ENCODE results near the gene MEIS3.

GRCh38 chr19:47380559-47380958 is 38.8 kb downstream of the MEIS3 start:
- TF ChIP-seq CTCF (IDR thresholded peaks at IDR 0.05) = no peak
- no peak for TF ChIP-seq CEBPB (IDR thresholded peaks at IDR 0.05)
- no peak for TF ChIP-seq SMC3 (IDR thresholded peaks at IDR 0.05)
- no peak for TF ChIP-seq USF2 (IDR thresholded peaks at IDR 0.05)
- TF ChIP-seq REST (IDR thresholded peaks at IDR 0.05) = no peak
- no peak for TF ChIP-seq ZFP36 (IDR thresholded peaks at IDR 0.05; ENCODE audit: borderline replicate concordance, partially characterized antibody)
- no peak for TF ChIP-seq POLR2AphosphoS2 (conservative IDR thresholded peaks at IDR 0.05; ENCODE audit: low read length)
- no peak for TF ChIP-seq EP300 (IDR thresholded peaks at IDR 0.05)
- no peak for TF ChIP-seq SREBF2 (IDR thresholded peaks at IDR 0.05)
- TF ChIP-seq NFE2L2 (conservative IDR thresholded peaks at IDR 0.05; ENCODE audit: low read length) = no peak
- TF ChIP-seq CBX2 (IDR thresholded peaks at IDR 0.05; ENCODE audit: borderline replicate concordance, low read depth) = no peak
- TF ChIP-seq ZSCAN20 (CRISPR knock-in tag; IDR thresholded peaks at IDR 0.05) = no peak
